Endothelial cell of umbilical vein (primary cell): Measurements from ENCODE around the gene YPEL4. TPM values are rescaled to one million over a fixed set of nuclear protein-coding genes. Genes with fewer than 3 reads are reported as not detected.

Experiments used
- BruUV-seq: library from RNA; stranded (reverse); fragments of 400-500 nt; replicated peaks from 2 replicates; lab custom pipeline; 2021; lab: Mats Ljungman, UMichigan
- CTCF ChIA-PET: fragments of 300-600, 350-600 bp; sonication (Branson Sonifier 250); formaldehyde crosslinking; loops from one replicate; lab custom pipeline; 2021; ENCODE audit warnings: antibody characterized with exemption, inconsistent platforms; lab: Charles Lee
- POLR2A ChIA-PET: fragments of 300-600, 350-600 bp; sonication (Branson Sonifier 250); formaldehyde crosslinking; loops from one replicate; lab custom pipeline; 2021; ENCODE audit warnings: antibody characterized with exemption, inconsistent platforms; lab: Charles Lee
- DNase-seq: peaks from one replicate; pipeline ENCODE4 v3.0.0-alpha.2; 2011; ENCODE audit warnings: low read depth, low spot score
- FAIRE-seq: peaks from 2 replicates; lab custom pipeline; 2011; peaks lifted over from hg19 to GRCh38; lab: Jason Lieb, UNC
- H2AFZ ChIP-seq: 2 replicates; pipeline ENCODE4 v1.6.0; 2012; ENCODE audit warnings: low read depth, low read length, control low read depth, inconsistent platforms
- H3K27ac ChIP-seq: 2 replicates; pipeline ENCODE4 v1.5.1; 2011; ENCODE audit warnings: low read depth, mild to moderate bottlenecking, control low read depth, low read length, moderate library complexity; ENCODE audit not compliant: insufficient read depth
- H3K27me3 ChIP-seq, 2 experiments: 2 replicates each; pipeline versions ENCODE4 v1.6.0 to v1.6.1; 2011; ENCODE audit warnings: low read length in 2 of 2, mixed read lengths in 1 of 2; ENCODE audit not compliant: control insufficient read depth in 2 of 2, insufficient read depth in 2 of 2
- H3K36me3 ChIP-seq, 2 experiments: 2 replicates in 1 of 2; 3 replicates in 1 of 2; pipeline ENCODE4 v1.5.1; 2011; ENCODE audit warnings: low read length in 2 of 2, mild to moderate bottlenecking in 1 of 2, moderate library complexity in 1 of 2; ENCODE audit not compliant: control insufficient read depth in 2 of 2, insufficient read depth in 2 of 2; ENCODE audit errors: extremely low read depth in 1 of 2
- H3K4me1 ChIP-seq: 3 replicates; pipeline ENCODE4 v1.5.1; 2011; ENCODE audit warnings: mild to moderate bottlenecking, low read length; ENCODE audit not compliant: control insufficient read depth, insufficient read depth; ENCODE audit errors: extremely low read depth
- H3K4me2 ChIP-seq: 2 replicates; pipeline ENCODE4 v1.6.1; 2011; ENCODE audit warnings: low read length, control low read depth, mixed read lengths; ENCODE audit not compliant: insufficient read depth
- H3K4me3 ChIP-seq, 3 experiments: fragments of 200-600 bp in 1 of 3; sonication (generic), shearing (Covaris generic) in 1 of 3; replicated peaks in 1 of 3; 2 replicates each; pipeline ENCODE4 v1.5.1; 2011 to 2016; ENCODE audit warnings: control low read depth in 3 of 3, low read length in 3 of 3, mild to moderate bottlenecking in 2 of 3, inconsistent platforms in 1 of 3, low read depth in 1 of 3, moderate library complexity in 1 of 3; ENCODE audit not compliant: insufficient read depth in 1 of 3
- H3K79me2 ChIP-seq: 2 replicates; pipeline ENCODE4 v1.6.0; 2012; ENCODE audit warnings: low read length, inconsistent platforms; ENCODE audit not compliant: control insufficient read depth, insufficient read depth
- H3K9ac ChIP-seq: replicated peaks from 2 replicates; pipeline ENCODE3; 2011; ENCODE audit warnings: low read length, control low read depth; ENCODE audit not compliant: insufficient read depth; ENCODE audit errors: extremely low read depth
- H3K9me1 ChIP-seq: replicated peaks from 3 replicates; pipeline ENCODE4 v1.6.0; 2011; ENCODE audit warnings: mild to moderate bottlenecking, low read length; ENCODE audit not compliant: control insufficient read depth, insufficient read depth; ENCODE audit errors: extremely low read depth
- H3K9me3 ChIP-seq: replicated peaks from 2 replicates; pipeline ENCODE4 v1.5.1; 2012; ENCODE audit warnings: low read length, inconsistent platforms; ENCODE audit not compliant: control insufficient read depth, insufficient read depth
- H4K20me1 ChIP-seq: replicated peaks from 2 replicates; pipeline ENCODE3; 2011; ENCODE audit warnings: mild to moderate bottlenecking, low read length; ENCODE audit not compliant: control insufficient read depth, insufficient read depth; ENCODE audit errors: extremely low read depth
- CTCF ChIP-seq, 2 donors: IDR thresholded peaks; 1 replicate in 1 of 2; 2 replicates in 1 of 2; pipeline ENCODE4 v1.5.1; 2011; ENCODE audit warnings: low read length in 2 of 2, mild to moderate bottlenecking in 2 of 2, moderate library complexity in 2 of 2, control low read depth in 1 of 2, inconsistent platforms in 1 of 2, low read depth in 1 of 2; ENCODE audit not compliant: insufficient read depth in 1 of 2; ENCODE audit errors: extremely low read depth in 1 of 2
- EZH2 ChIP-seq: IDR thresholded peaks from 2 replicates; pipeline ENCODE4 v1.6.1; 2012; ENCODE audit warnings: borderline replicate concordance, low read depth, mild to moderate bottlenecking, moderate library complexity, low read length, inconsistent platforms; ENCODE audit not compliant: severe bottlenecking
- FOS ChIP-seq: IDR thresholded peaks from 2 replicates; pipeline ENCODE4 v1.6.1; 2011; ENCODE audit warnings: mild to moderate bottlenecking, low read length, moderate library complexity, borderline replicate concordance; ENCODE audit not compliant: insufficient read depth
- GATA2 ChIP-seq: IDR thresholded peaks from 2 replicates; pipeline ENCODE4 v1.7.0; 2011; ENCODE audit warnings: low read depth, mild to moderate bottlenecking, moderate library complexity, mixed read lengths, low read length; ENCODE audit not compliant: insufficient read length, insufficient read depth
- JUN ChIP-seq: IDR thresholded peaks from 2 replicates; pipeline ENCODE4 v1.6.1; 2011; ENCODE audit warnings: borderline replicate concordance, low read depth; ENCODE audit not compliant: insufficient read length, insufficient read depth
- MYC ChIP-seq: IDR thresholded peaks from one replicate; pipeline ENCODE4 v1.6.1; 2011; ENCODE audit warnings: mild to moderate bottlenecking, low read depth, low read length
- POLR2A ChIP-seq: IDR thresholded peaks from 2 replicates; pipeline ENCODE4 v1.6.1; 2012; ENCODE audit warnings: low read depth, mild to moderate bottlenecking, control low read depth, low read length
- dilution Hi-C: fragments of 300-500 bp; cut with MboI; formaldehyde crosslinking; loops from one replicate; pipeline ENCODE4 v1.15.0; 2019; ENCODE audit warnings: low sequenced_read_pairs; ENCODE audit not compliant: extremely low pct_ligation_motif_present
- intact Hi-C: fragments of 100-400 bp; cut with micrococcal nuclease; formaldehyde crosslinking; loops from one replicate; pipeline ENCODE4 v1.10.0; 2022
- polyA plus RNA-seq, 4 experiments: library from polyadenylated mRNA; depleted of rRNA in 3 of 4; stranded (reverse) in 3 of 4; unstranded in 1 of 4; fragments of >200 nt; gene quantifications; 2 replicates each; pipeline versions ENCODE4 v1.2.1 to v1.2.3, GENCODE V29; 2011 to 2012; ENCODE audit warnings: missing spikeins in 1 of 4
- total RNA-seq: library from RNA; stranded (reverse); gene quantifications from 2 replicates; pipeline ENCODE4 v1.2.3, GENCODE V29; 2021

The YPEL4 gene
- total and polyA plus RNA-seq, 2 donors (not counting 3 experiments of a cell fraction or from before 2014, with no cell fraction given), result 0.03 to 0.24 TPM

GRCh38 chr11:57622263-57622662 lies 27.4 kb downstream of the YPEL4 start:
- TF ChIP-seq EZH2 (no peak), MYC (no peak), FOS (no peak), POLR2A (no peak), GATA2 (no peak), CTCF (IDR thresholded peaks at IDR 0.05; ENCODE audit: extremely low read depth in 1 of 2, insufficient read depth in 1 of 2, low read depth in 1 of 2, low read length in 2 of 2) (no peak), JUN (no peak)
- dilution Hi-C loops, result no loop called here
- FAIRE-seq (no peak), DNase-seq (no peak)
- H3K9me3 ChIP-seq, result no peaks in the 10 kb centered on the region
- H2AFZ ChIP-seq, result no peak overlapping the region
- no peaks in the 10 kb centered on the region for H3K4me1 ChIP-seq
- ChIA-PET POLR2A (no interaction called here), CTCF (interaction anchor here (0.5 to 0.6 kb wide), 2 partner anchors 164 to 537 kb away, joined by 3 read pairs; no protein-coding TSS in a partner anchor)
- no peak overlapping the region for H3K4me2 ChIP-seq
- no peak overlapping the region for H3K9ac ChIP-seq
- intact Hi-C loops, result no loop called here
- H3K79me2 ChIP-seq, result no peaks in the 10 kb centered on the region
- H3K27ac ChIP-seq, result no peak overlapping the region
- no peaks in the 10 kb centered on the region for H4K20me1 ChIP-seq
- no TSS peak for BruUV-seq
- no peaks in the 10 kb centered on the region for H3K9me1 ChIP-seq
- H3K27me3 ChIP-seq, result no peaks in the 10 kb centered on the region
- no peaks in the 10 kb centered on the region for H3K36me3 ChIP-seq
- H3K4me3 ChIP-seq, result no peak overlapping the region
